GM12878 (cell line): Measurements from ENCODE around the gene OGA. TPM values are rescaled to one million over a fixed set of nuclear protein-coding genes. Genes with fewer than 3 reads are reported as not detected.

Source experiments
- ATAC-seq: fragments of 200-7000 bp; cut with Tn5 transposase; 3 replicates; pipeline ENCODE4 v1.9.1; 2020; ENCODE audit warnings: mild to moderate bottlenecking, moderate library complexity
- BruUV-seq: library from RNA; stranded (reverse); fragments of 400-500 nt; replicated peaks from 2 replicates; lab custom pipeline; 2021; lab: Mats Ljungman, UMichigan
- CTCF ChIA-PET: fragments of 300-600 bp; sonication (Branson Sonifier 250); formaldehyde crosslinking; extraction: SDS; loops from one replicate; lab custom pipeline; 2021; ENCODE audit warnings: inconsistent platforms; lab: Yijun Ruan, JAX
- POLR2A ChIA-PET: fragments of 350-600 bp; formaldehyde crosslinking; extraction: SDS; loops from one replicate; lab custom pipeline; 2021; ENCODE audit warnings: inconsistent platforms; lab: Charles Lee
- RAD21 ChIA-PET: fragments of 300-600 bp; sonication (Branson Sonifier 250); formaldehyde crosslinking; loops from one replicate; lab custom pipeline; 2023; ENCODE audit warnings: antibody characterized with exemption; ENCODE audit not compliant: unreplicated experiment; lab: Charles Lee
- SMC1A ChIA-PET: fragments of 300-600 bp; sonication (Branson Sonifier 250); formaldehyde crosslinking; loops from one replicate; lab custom pipeline; 2023; ENCODE audit not compliant: unreplicated experiment, uncharacterized antibody; lab: Charles Lee
- DNase-seq: peaks from one replicate; pipeline ENCODE4 v3.0.0-alpha.2; 2011; ENCODE audit warnings: low read depth, low spot score
- FAIRE-seq: peaks from 3 replicates; lab custom pipeline; 2011; peaks lifted over from hg19 to GRCh38; lab: Jason Lieb, UNC
- H2AFZ ChIP-seq: 2 replicates; pipeline ENCODE4 v1.6.0; 2011; ENCODE audit warnings: low read depth, low read length, control low read depth; ENCODE audit not compliant: control insufficient read depth
- H3K27ac ChIP-seq: 2 replicates; pipeline ENCODE4 v1.5.1; 2011; ENCODE audit warnings: control low read depth; ENCODE audit not compliant: control insufficient read depth, insufficient read depth
- H3K27me3 ChIP-seq, 2 experiments: replicated peaks in 1 of 2; 2 replicates each; pipeline versions ENCODE4 v1.6.0 to v1.6.1; 2011; ENCODE audit warnings: low read length in 1 of 2; ENCODE audit not compliant: control insufficient read depth in 2 of 2, insufficient read depth in 2 of 2
- H3K36me3 ChIP-seq, 2 experiments: 2 replicates each; pipeline ENCODE4 v1.5.1; 2011; ENCODE audit warnings: low read length in 1 of 2; ENCODE audit not compliant: control insufficient read depth in 2 of 2, insufficient read depth in 2 of 2
- H3K4me1 ChIP-seq: 2 replicates; pipeline ENCODE4 v1.6.1; 2011; ENCODE audit warnings: mild to moderate bottlenecking, low read length, moderate library complexity, mixed read lengths; ENCODE audit not compliant: control insufficient read depth, insufficient read depth
- H3K4me2 ChIP-seq: 2 replicates; pipeline ENCODE4 v1.6.0; 2011; ENCODE audit warnings: control low read depth; ENCODE audit not compliant: control insufficient read depth, insufficient read depth
- H3K4me3 ChIP-seq: fragments of 200-600 bp; sonication (generic); 2 replicates; pipeline ENCODE4 v1.5.1; 2016
- H3K79me2 ChIP-seq: 2 replicates; pipeline ENCODE4 v1.6.0; 2011; ENCODE audit warnings: low read length; ENCODE audit not compliant: control insufficient read depth, insufficient read depth
- H3K9ac ChIP-seq: 2 replicates; pipeline ENCODE4 v1.8.0; 2011; ENCODE audit warnings: low read length, control low read depth, mixed read lengths; ENCODE audit not compliant: control insufficient read depth, insufficient read depth
- H3K9me3 ChIP-seq: replicated peaks from 3 replicates; pipeline ENCODE4 v1.5.1; 2011; ENCODE audit warnings: mild to moderate bottlenecking, low read length; ENCODE audit not compliant: control insufficient read depth, insufficient read depth
- H4K20me1 ChIP-seq: 2 replicates; pipeline ENCODE4 v1.6.0; 2011; ENCODE audit not compliant: control insufficient read depth, insufficient read depth
- HDGF ChIP-seq: fragments of 450-650 bp; IDR thresholded peaks from 2 replicates; pipeline ENCODE4 v1.6.1; 2016; ENCODE audit warnings: antibody characterized with exemption
- IKZF2 ChIP-seq, 2 experiments: fragments of 450-650 bp; IDR thresholded peaks; 2 replicates each; pipeline ENCODE4 v1.6.1; 2017; ENCODE audit warnings: mild to moderate bottlenecking in 2 of 2, moderate library complexity in 2 of 2
- JUNB ChIP-seq: IDR thresholded peaks from 2 replicates; pipeline ENCODE4 v1.6.1; 2016; ENCODE audit warnings: antibody characterized with exemption, mild to moderate bottlenecking
- KAT2A ChIP-seq: conservative IDR thresholded peaks from 2 replicates; pipeline ENCODE4 v1.6.1; 2011; ENCODE audit warnings: low read depth, low read length; ENCODE audit not compliant: control insufficient read depth
- MAX ChIP-seq: IDR thresholded peaks from 2 replicates; pipeline ENCODE4 v1.6.1; 2012; ENCODE audit warnings: low read depth, low read length, improper control_type of control experiment
- MLLT1 ChIP-seq: fragments of 450-650 bp; IDR thresholded peaks from 2 replicates; pipeline ENCODE4 v1.6.1; 2016; ENCODE audit warnings: mild to moderate bottlenecking
- PKNOX1 ChIP-seq: fragments of 450-650 bp; IDR thresholded peaks from 2 replicates; pipeline ENCODE4 v1.6.1; 2016; ENCODE audit warnings: mild to moderate bottlenecking
- PRDM15 ChIP-seq: fragments of 450-650 bp; formaldehyde crosslinking; IDR thresholded peaks from 2 replicates; pipeline ENCODE4 v1.4.0; 2020; ENCODE audit warnings: mild to moderate bottlenecking, moderate library complexity
- SMAD5 ChIP-seq: IDR thresholded peaks from 2 replicates; pipeline ENCODE4 v1.6.1; 2016; ENCODE audit warnings: antibody characterized with exemption, low read depth
- SMC3 ChIP-seq: IDR thresholded peaks from 2 replicates; pipeline ENCODE4 v1.6.1; 2011; ENCODE audit warnings: low read length, improper control_type of control experiment, borderline replicate concordance
- SREBF1 ChIP-seq: IDR thresholded peaks from 2 replicates; pipeline ENCODE4 v1.6.1; 2012; ENCODE audit warnings: mild to moderate bottlenecking, low read length
- SREBF2 ChIP-seq: IDR thresholded peaks from 2 replicates; pipeline ENCODE4 v1.6.1; 2012; ENCODE audit warnings: mild to moderate bottlenecking, low read length
- ZNF207 ChIP-seq: fragments of 450-650 bp; IDR thresholded peaks from 2 replicates; pipeline ENCODE4 v1.6.1; 2014; ENCODE audit warnings: antibody characterized with exemption, mild to moderate bottlenecking, borderline replicate concordance
- ZNF274 ChIP-seq: IDR thresholded peaks from one replicate; pipeline ENCODE4 v1.8.0; 2011; ENCODE audit not compliant: insufficient read length, insufficient read depth
- ZZZ3 ChIP-seq: IDR thresholded peaks from 2 replicates; pipeline ENCODE4 v1.6.1; 2011; ENCODE audit warnings: low read depth; ENCODE audit not compliant: control insufficient read depth, insufficient read length
- WGBS: methylation state at CpG from one replicate; pipeline ENCODE4 v1.1.6; 2016; ENCODE audit warnings: low lambda C conversion rate; ENCODE audit not compliant: insufficient replicate concordance, insufficient coverage; ENCODE audit errors: missing lambda C conversion rate; 5-methylcytosine and 5-hydroxymethylcytosine counted together
- in situ Hi-C: fragments of 300-500 bp; cut with MboI; formaldehyde crosslinking; loops from 9 replicates; pipeline ENCODE4 v1.14.3; 2018; ENCODE audit warnings: mixed read lengths
- intact Hi-C: fragments of 100-400 bp; cut with micrococcal nuclease; formaldehyde crosslinking; loops from one replicate; pipeline ENCODE4 v1.14.2; 2022; ENCODE audit not compliant: unreplicated experiment
- polyA plus RNA-seq, 11 experiments: library from polyadenylated mRNA; depleted of rRNA in 4 of 11; unstranded in 6 of 11; stranded (reverse) in 5 of 11; fragments of >200 nt; fragmentation: Nextera tagmentation in 4 of 11; fragmentation: Illumina TruSeq in 1 of 11; extraction: Ambion mirVana in 4 of 11; extraction: Trizol in 1 of 11; gene quantifications; 1 replicate in 1 of 11; 2 replicates in 10 of 11; pipeline versions ENCODE4 v1.2.1 to v1.2.3, GENCODE V29; 2011 to 2016; ENCODE audit warnings: inconsistent platforms in 2 of 11, missing spikeins in 2 of 11, low read depth in 1 of 11
- total RNA-seq, 4 experiments: library from RNA; depleted of rRNA in 3 of 4; stranded (reverse); fragments of >200 nt in 3 of 4; fragmentation: Illumina TruSeq in 1 of 4; extraction: Trizol in 1 of 4; gene quantifications; 2 replicates each; pipeline versions ENCODE4 v1.2.1 to v1.2.3, GENCODE V29; 2013 to 2021

The OGA gene
- total and polyA plus RNA-seq, 10 of the 15 experiments (the other 5 are each of a cell fraction or from before 2014, with no cell fraction given): 23.0 to 145 (median 85.2) TPM

- no TSS peak for BruUV-seq
- ChIA-PET RAD21 (interaction anchor here (0.9 to 3.3 kb wide), 6 partner anchors 9 to 152 kb away, joined by 3 to 31 read pairs (median 14); no protein-coding TSS in a partner anchor), POLR2A (interaction anchor here (0.5 to 1.9 kb wide), 8 partner anchors 13 to 260 kb away, joined by 3 to 7 read pairs (median 4); no protein-coding TSS in a partner anchor), SMC1A (interaction anchor here (0.6 to 7.9 kb wide), 20 partner anchors 8 to 256 kb away, joined by 3 to 62 read pairs (median 4); partner anchors contain the start of gene KCNIP2), CTCF (interaction anchor here (0.9 to 14.0 kb wide), 10 partner anchors 11 to 215 kb away, joined by 3 to 143 read pairs (median 6); partner anchors contain the start of gene KCNIP2)
- H3K4me3 ChIP-seq: no peak overlapping the region
- in situ Hi-C loops: no loop called here
- H3K9me3 ChIP-seq: peaks cover 8% of the 10 kb centered on the region
- intact Hi-C loops: no loop called here
- H3K79me2 ChIP-seq: no peaks in the 10 kb centered on the region
- no peak for DNase-seq
- no peaks in the 10 kb centered on the region; a peak in 1 of 4 replicates for H3K36me3 ChIP-seq
- H3K27me3 ChIP-seq: no peaks in the 10 kb centered on the region
- FAIRE-seq: no peak
- H3K4me2 ChIP-seq: peak overlapping the region; percentile 88
- ATAC-seq: no peak; the same call in 2 of the 3 replicates
- 32% methylated on average over 1 of the region's 1 CpG for WGBS
- H2AFZ ChIP-seq: no peak overlapping the region
- no peaks in the 10 kb centered on the region for H4K20me1 ChIP-seq
- peaks cover 32% of the 10 kb centered on the region for H3K4me1 ChIP-seq
- H3K9ac ChIP-seq: no peak overlapping the region
- H3K27ac ChIP-seq: peak overlapping the region; percentile 83
- TF ChIP-seq MAX: no peak
- no peak for TF ChIP-seq SMC3
- TF ChIP-seq KAT2A: no peak
- TF ChIP-seq ZZZ3: no peak
- TF ChIP-seq SREBF2: no peak
- TF ChIP-seq SREBF1: no peak
- no peak for TF ChIP-seq ZNF207
- no peak for TF ChIP-seq PKNOX1
- no peak for TF ChIP-seq PRDM15
- TF ChIP-seq HDGF: no peak
- no peak for TF ChIP-seq SMAD5
- no peak for TF ChIP-seq IKZF2 (IDR thresholded peaks at IDR 0.05)
- no peak for TF ChIP-seq JUNB
- TF ChIP-seq ZNF274: no peak
- TF ChIP-seq MLLT1: no peak
Measured at GRCh38 chr10:101857802-101858476, 39.7 kb upstream of the OGA start.
